Measurements from ENCODE around the gene USO1.
"Not testable (repeated sequence)": the region's sequence is repeated elsewhere in the genome, so short reads cannot be mapped to it uniquely, and the experiment has no call there.

Gene USO1

GRCh38 chr4:75724066-75724866, at the start of gene USO1:
TSS of gene USO1 (plus strand) at chr4:75724577. CDS start at chr4:75724820, 243 bp downstream.
- DNase-seq (ENCODE audit: low read depth), result peak; percentile 99

- no peak for DNase-seq (ENCODE audit: low read depth)
Measured at GRCh38 chr4:75675004-75675531, 49.3 kb upstream of the USO1 start.

- no peak for DNase-seq (ENCODE audit: low read depth)
Measured at GRCh38 chr4:75678473-75678872, 45.9 kb upstream of the USO1 start.

GRCh38 chr4:75678965-75679364, 45.4 kb upstream of the USO1 start:
- DNase-seq (ENCODE audit: low read depth), result no peak

- DNase-seq (ENCODE audit: low read depth), result no peak
Measured at GRCh38 chr4:75679876-75680575, 44.4 kb upstream of the USO1 start.

GRCh38 chr4:75683482-75684155, 40.8 kb upstream of the USO1 start:
- no peak for DNase-seq (ENCODE audit: low read depth)

GRCh38 chr4:75685546-75686189, 38.7 kb upstream of the USO1 start:
- no peak for DNase-seq (ENCODE audit: low read depth)

GRCh38 chr4:75686346-75686745, 38.0 kb upstream of the USO1 start:
- DNase-seq (ENCODE audit: low read depth), result no peak

- DNase-seq (ENCODE audit: low read depth), result not testable (repeated sequence)
Measured at GRCh38 chr4:75687125-75687524, 37.3 kb upstream of the USO1 start.

GRCh38 chr4:75692066-75692465, 32.3 kb upstream of the USO1 start:
- not testable (repeated sequence) for DNase-seq (ENCODE audit: low read depth)

- DNase-seq (ENCODE audit: low read depth), result no peak
Measured at GRCh38 chr4:75696071-75696470, 28.3 kb upstream of the USO1 start.

GRCh38 chr4:75696581-75696980, 27.8 kb upstream of the USO1 start:
- no peak for DNase-seq (ENCODE audit: low read depth)

GRCh38 chr4:75698162-75698962, 26.0 kb upstream of the USO1 start:
- no peak for DNase-seq (ENCODE audit: low read depth)

- DNase-seq (ENCODE audit: low read depth), result no peak
Measured at GRCh38 chr4:75698963-75699228, 25.5 kb upstream of the USO1 start.

- DNase-seq (ENCODE audit: low read depth), result no peak
Measured at GRCh38 chr4:75699299-75699698, 25.1 kb upstream of the USO1 start.

- no peak for DNase-seq (ENCODE audit: low read depth)
Measured at GRCh38 chr4:75702919-75703411, 21.4 kb upstream of the USO1 start.

GRCh38 chr4:75705198-75705977, 19.0 kb upstream of the USO1 start:
- no peak for DNase-seq (ENCODE audit: low read depth)

GRCh38 chr4:75708218-75708691, 16.1 kb upstream of the USO1 start:
- DNase-seq (ENCODE audit: low read depth), result no peak

GRCh38 chr4:75710246-75710645, 14.1 kb upstream of the USO1 start:
- DNase-seq (ENCODE audit: low read depth), result no peak

- DNase-seq (ENCODE audit: low read depth), result no peak
Measured at GRCh38 chr4:75714011-75714410, 10.4 kb upstream of the USO1 start.
